ENCODE data around the gene TOR4A. TPM values are rescaled to one million over a fixed set of nuclear protein-coding genes. Genes with fewer than 3 reads are reported as not detected.

TOR4A gene
- total and polyA plus RNA-seq, 9 of the 15 experiments (the other 6 are each of a cell fraction or from before 2014, with no cell fraction given): 3.9 to 49.2 (median 8.8) TPM

DNA sequence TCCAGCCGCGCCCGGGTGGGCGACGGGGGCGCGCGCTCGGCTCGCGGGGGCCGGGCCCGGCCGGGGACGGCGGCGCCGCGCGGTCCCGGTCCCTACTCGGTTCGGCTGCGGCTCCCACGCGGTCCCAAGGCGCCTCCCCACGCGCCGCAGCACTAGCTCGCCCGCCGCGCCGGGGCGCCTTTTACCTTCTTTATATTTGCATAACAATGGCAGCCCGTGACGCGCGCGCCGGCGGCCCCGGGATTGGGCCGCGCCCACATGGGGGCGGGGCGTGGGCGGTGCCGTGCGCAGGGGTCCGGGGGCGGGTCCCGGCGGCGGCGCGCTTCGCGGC is 24.6 kb downstream of the TOR4A start, which contains the start of gene NRARP (continued):
- TF ChIP-seq, protein P1, sequence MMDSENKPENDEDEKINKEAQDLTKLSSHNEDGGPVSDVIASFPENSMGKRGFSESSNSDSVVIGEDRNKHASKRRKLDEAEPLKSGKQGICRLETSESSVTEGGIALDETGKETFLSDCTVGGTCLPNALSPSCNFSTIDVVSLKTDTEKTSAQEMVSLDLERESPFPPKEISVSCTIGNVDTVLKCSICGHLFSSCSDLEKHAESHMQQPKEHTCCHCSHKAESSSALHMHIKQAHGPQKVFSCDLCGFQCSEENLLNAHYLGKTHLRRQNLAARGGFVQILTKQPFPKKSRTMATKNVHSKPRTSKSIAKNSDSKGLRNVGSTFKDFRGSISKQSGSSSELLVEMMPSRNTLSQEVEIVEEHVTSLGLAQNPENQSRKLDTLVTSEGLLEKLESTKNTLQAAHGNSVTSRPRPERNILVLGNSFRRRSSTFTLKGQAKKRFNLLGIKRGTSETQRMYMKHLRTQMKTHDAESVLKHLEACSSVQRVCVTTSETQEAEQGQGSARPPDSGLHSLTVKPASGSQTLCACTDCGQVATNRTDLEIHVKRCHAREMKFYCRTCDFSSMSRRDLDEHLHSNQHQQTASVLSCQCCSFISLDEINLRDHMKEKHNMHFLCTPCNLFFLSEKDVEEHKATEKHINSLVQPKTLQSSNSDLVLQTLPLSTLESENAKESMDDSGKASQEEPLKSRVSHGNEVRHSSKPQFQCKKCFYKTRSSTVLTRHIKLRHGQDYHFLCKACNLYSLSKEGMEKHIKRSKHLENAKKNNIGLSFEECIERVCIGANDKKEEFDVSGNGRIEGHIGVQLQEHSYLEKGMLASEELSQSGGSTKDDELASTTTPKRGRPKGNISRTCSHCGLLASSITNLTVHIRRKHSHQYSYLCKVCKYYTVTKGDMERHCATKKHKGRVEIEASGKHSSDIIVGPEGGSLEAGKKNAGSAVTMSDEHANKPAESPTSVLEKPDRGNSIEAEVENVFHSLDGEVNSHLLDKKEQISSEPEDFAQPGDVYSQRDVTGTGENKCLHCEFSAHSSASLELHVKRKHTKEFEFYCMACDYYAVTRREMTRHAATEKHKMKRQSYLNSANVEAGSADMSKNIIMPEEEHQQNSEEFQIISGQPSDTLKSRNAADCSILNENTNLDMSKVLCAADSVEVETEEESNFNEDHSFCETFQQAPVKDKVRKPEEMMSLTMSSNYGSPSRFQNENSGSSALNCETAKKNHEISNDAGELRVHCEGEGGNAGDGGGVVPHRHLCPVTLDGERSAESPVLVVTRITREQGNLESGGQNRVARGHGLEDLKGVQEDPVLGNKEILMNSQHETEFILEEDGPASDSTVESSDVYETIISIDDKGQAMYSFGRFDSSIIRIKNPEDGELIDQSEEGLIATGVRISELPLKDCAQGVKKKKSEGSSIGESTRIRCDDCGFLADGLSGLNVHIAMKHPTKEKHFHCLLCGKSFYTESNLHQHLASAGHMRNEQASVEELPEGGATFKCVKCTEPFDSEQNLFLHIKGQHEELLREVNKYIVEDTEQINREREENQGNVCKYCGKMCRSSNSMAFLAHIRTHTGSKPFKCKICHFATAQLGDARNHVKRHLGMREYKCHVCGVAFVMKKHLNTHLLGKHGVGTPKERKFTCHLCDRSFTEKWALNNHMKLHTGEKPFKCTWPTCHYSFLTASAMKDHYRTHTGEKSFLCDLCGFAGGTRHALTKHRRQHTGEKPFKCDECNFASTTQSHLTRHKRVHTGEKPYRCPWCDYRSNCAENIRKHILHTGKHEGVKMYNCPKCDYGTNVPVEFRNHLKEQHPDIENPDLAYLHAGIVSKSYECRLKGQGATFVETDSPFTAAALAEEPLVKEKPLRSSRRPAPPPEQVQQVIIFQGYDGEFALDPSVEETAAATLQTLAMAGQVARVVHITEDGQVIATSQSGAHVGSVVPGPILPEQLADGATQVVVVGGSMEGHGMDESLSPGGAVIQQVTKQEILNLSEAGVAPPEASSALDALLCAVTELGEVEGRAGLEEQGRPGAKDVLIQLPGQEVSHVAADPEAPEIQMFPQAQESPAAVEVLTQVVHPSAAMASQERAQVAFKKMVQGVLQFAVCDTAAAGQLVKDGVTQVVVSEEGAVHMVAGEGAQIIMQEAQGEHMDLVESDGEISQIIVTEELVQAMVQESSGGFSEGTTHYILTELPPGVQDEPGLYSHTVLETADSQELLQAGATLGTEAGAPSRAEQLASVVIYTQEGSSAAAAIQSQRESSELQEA (IDR thresholded peaks at IDR 0.05; ENCODE audit: low read depth): no peak
- 0 out of 2 replicates have a peak, but pooled peaks have one; percentile 33 for TF ChIP-seq RFX5 (IDR thresholded peaks at IDR 0.05; ENCODE audit: low read depth, low read length)
- peak; percentile 35; the same call in 1 of the 2 replicates for TF ChIP-seq PHF8 (IDR thresholded peaks at IDR 0.05; ENCODE audit: borderline replicate concordance, low read length)
- TF ChIP-seq MAFK (IDR thresholded peaks at IDR 0.05; ENCODE audit: low read length): no peak
- TF ChIP-seq KDM5B (IDR thresholded peaks at IDR 0.05; ENCODE audit: insufficient replicate concordance, low read depth, low read length): peak; percentile 81
- TF ChIP-seq CCAR2 (IDR thresholded peaks at IDR 0.05; ENCODE audit: low read depth, low read length): no peak
- TF ChIP-seq ZNF444 (CRISPR knock-in tag; IDR thresholded peaks at IDR 0.05): no peak
- 0 out of 2 replicates have a peak, but pooled peaks have one; percentile 12 for TF ChIP-seq GATAD2B (IDR thresholded peaks at IDR 0.05; ENCODE audit: borderline replicate concordance)
- peak; percentile 44 to 90 (median 88) for TF ChIP-seq YY1 (IDR thresholded peaks at IDR 0.05; ENCODE audit: borderline replicate concordance in 1 of 3, control insufficient read depth in 1 of 3, extremely low read depth in 1 of 3, insufficient read depth in 3 of 3, insufficient read length in 1 of 3, insufficient replicate concordance in 2 of 3, low read depth in 1 of 3, low read length in 2 of 3)
- no peak for TF ChIP-seq SMARCA5 (IDR thresholded peaks at IDR 0.05)
- TF ChIP-seq, protein P2, sequence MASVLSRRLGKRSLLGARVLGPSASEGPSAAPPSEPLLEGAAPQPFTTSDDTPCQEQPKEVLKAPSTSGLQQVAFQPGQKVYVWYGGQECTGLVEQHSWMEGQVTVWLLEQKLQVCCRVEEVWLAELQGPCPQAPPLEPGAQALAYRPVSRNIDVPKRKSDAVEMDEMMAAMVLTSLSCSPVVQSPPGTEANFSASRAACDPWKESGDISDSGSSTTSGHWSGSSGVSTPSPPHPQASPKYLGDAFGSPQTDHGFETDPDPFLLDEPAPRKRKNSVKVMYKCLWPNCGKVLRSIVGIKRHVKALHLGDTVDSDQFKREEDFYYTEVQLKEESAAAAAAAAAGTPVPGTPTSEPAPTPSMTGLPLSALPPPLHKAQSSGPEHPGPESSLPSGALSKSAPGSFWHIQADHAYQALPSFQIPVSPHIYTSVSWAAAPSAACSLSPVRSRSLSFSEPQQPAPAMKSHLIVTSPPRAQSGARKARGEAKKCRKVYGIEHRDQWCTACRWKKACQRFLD (CRISPR knock-in tag; IDR thresholded peaks at IDR 0.05): peak; percentile 66; the same call in 1 of the 2 replicates
